Activated naive CD4-positive, alpha-beta T cell treated with anti-CD3 and anti-CD28 coated beads, Interleukin-2, amount 10 ng/mL, durations not matched to agents 7 days and 5 days (primary cell): Measurements from ENCODE around the gene UMAD1.
"Not testable (repeated sequence)": the region's sequence is repeated elsewhere in the genome, so short reads cannot be mapped to it uniquely, and the experiment has no call there.

Source experiments
- CTCF ChIA-PET: fragments of 350-600 bp; sonication (Branson Sonifier 250); formaldehyde crosslinking; loops from one replicate; lab custom pipeline; 2021; ENCODE audit warnings: antibody characterized with exemption; lab: Charles Lee
- DNase-seq: peaks from one replicate; pipeline ENCODE4 v3.0.0-alpha.2; 2020
- H3K27ac Mint-ChIP-seq: one replicate; pipeline ENCODE4 v1.8.0; 2021; ENCODE audit warnings: mild to moderate bottlenecking, moderate library complexity, mixed read lengths
- H3K27me3 Mint-ChIP-seq: one replicate; pipeline ENCODE4 v1.8.0; 2021; ENCODE audit warnings: mild to moderate bottlenecking, mixed read lengths
- H3K36me3 Mint-ChIP-seq: one replicate; pipeline ENCODE4 v1.8.0; 2021; ENCODE audit warnings: mixed read lengths
- H3K4me1 Mint-ChIP-seq: one replicate; pipeline ENCODE4 v1.8.0; 2021; ENCODE audit warnings: mixed read lengths
- H3K4me3 Mint-ChIP-seq: one replicate; pipeline ENCODE4 v1.8.0; 2021; ENCODE audit warnings: mild to moderate bottlenecking, moderate library complexity, mixed read lengths
- H3K9me3 Mint-ChIP-seq: one replicate; pipeline ENCODE4 v1.8.0; 2021; ENCODE audit warnings: mixed read lengths

UMAD1 gene

GRCh38 chr7:7664291-7664690, 23.7 kb downstream of the UMAD1 start:
- Mint-ChIP-seq H3K27me3 (no peaks in the 10 kb centered on the region), H3K9me3 (peaks cover 6% of the 10 kb centered on the region), H3K36me3 (peaks cover 11% of the 10 kb centered on the region), H3K4me1 (no peaks in the 10 kb centered on the region), H3K4me3 (no peak overlapping the region), H3K27ac (no peak overlapping the region)
- DNase-seq, result no peak
- CTCF ChIA-PET, result interaction anchor here (0.6 kb wide), 1 partner anchor 296 kb away, joined by 4 read pairs; no protein-coding TSS in a partner anchor

GRCh38 chr7:7665031-7665430, 24.5 kb downstream of the UMAD1 start:
- peaks cover 6% of the 10 kb centered on the region for H3K36me3 Mint-ChIP-seq
- H3K4me3 Mint-ChIP-seq, result no peak overlapping the region
- no peaks in the 10 kb centered on the region for H3K4me1 Mint-ChIP-seq
- H3K9me3 Mint-ChIP-seq, result peaks cover 3% of the 10 kb centered on the region
- H3K27me3 Mint-ChIP-seq, result no peaks in the 10 kb centered on the region
- no peak for DNase-seq
- H3K27ac Mint-ChIP-seq, result no peak overlapping the region
- CTCF ChIA-PET, result no interaction called here

- Mint-ChIP-seq H3K4me1 (peaks cover 5% of the 10 kb centered on the region), H3K27me3 (no peaks in the 10 kb centered on the region), H3K27ac (no peak overlapping the region), H3K36me3 (peaks cover 2% of the 10 kb centered on the region), H3K4me3 (no peak overlapping the region), H3K9me3 (peaks cover 12% of the 10 kb centered on the region)
- no peak for DNase-seq
- CTCF ChIA-PET, result interaction anchor here (0.8 kb wide), 1 partner anchor 629 kb away, joined by 3 read pairs; no protein-coding TSS in a partner anchor
These were observed 26.6 kb downstream of the UMAD1 start for GRCh38 chr7:7667187-7667586.

DNA sequence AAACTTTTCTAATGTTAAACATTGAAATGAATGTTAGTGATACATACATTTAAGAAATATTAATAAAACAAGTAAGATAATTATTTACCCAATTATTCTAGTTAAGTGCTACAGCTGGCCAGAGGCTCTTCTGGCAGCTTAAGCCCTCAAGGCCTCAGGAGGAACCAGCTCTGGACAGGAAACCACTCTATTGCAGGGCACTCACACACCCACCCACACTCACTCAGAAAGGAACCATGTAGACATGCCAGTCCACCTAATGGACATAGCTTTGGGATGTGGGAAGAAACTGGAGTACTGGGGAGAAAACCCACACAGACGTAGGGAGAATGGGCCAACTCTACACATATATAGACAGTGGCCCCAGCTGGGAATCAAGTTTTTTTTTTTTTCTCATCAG, 28.2 kb downstream of the UMAD1 start:
- H3K9me3 Mint-ChIP-seq, result peaks cover 18% of the 10 kb centered on the region
- no peaks in the 10 kb centered on the region for H3K27me3 Mint-ChIP-seq
- peaks cover 8% of the 10 kb centered on the region for H3K36me3 Mint-ChIP-seq
- H3K4me3 Mint-ChIP-seq, result no peak overlapping the region
- H3K4me1 Mint-ChIP-seq, result peaks cover 17% of the 10 kb centered on the region
- H3K27ac Mint-ChIP-seq, result no peak overlapping the region
- DNase-seq, result no peak
- CTCF ChIA-PET, result no interaction called here

DNA sequence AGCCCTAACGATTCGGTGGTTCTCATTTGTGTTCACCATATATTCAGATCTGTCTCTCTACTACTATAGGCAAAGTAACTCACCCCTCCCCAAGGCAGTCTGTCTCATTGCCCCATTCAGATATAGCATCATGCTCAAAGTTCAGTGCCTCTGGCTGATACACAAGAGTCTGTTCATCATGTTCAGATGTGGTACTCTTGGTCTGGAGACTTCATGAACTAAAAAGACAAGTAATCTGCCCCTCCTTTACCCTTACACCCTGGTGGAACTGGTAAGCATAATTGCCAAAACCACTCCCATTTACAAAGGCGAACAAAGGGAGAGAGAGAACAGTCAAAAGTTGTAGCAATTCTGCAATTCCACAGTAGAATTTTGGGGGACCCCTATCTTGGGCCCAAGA, 29.9 kb downstream of the UMAD1 start:
- no peak for DNase-seq
- H3K9me3 Mint-ChIP-seq, result peaks cover 18% of the 10 kb centered on the region
- H3K27me3 Mint-ChIP-seq, result no peaks in the 10 kb centered on the region
- H3K27ac Mint-ChIP-seq, result no peak overlapping the region
- H3K36me3 Mint-ChIP-seq, result peaks cover 13% of the 10 kb centered on the region
- peaks cover 17% of the 10 kb centered on the region for H3K4me1 Mint-ChIP-seq
- CTCF ChIA-PET, result no interaction called here
- H3K4me3 Mint-ChIP-seq, result no peak overlapping the region

DNA sequence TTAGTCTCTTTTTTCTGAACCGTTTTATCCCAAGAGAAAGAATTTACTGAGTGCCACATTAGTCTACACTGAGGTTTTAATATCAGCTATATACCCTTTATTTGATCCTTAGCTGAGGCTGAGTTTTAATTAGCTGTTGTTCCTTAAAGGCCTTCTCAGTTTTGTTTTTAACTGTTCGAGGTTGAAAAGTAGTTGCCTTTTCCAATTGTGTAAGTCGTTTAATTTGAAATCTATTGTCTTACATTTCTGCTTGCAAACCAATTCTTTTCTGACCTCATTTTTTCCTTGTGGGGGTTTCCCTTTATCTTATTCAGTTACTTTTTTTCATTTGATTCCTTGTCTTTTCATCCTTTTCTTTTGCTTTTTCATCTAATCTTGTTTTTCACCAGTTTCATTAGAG, 30.8 kb downstream of the UMAD1 start:
- Mint-ChIP-seq H3K4me1 (peaks cover 21% of the 10 kb centered on the region), H3K27me3 (no peaks in the 10 kb centered on the region), H3K4me3 (no peak overlapping the region), H3K36me3 (peaks cover 17% of the 10 kb centered on the region), H3K9me3 (peaks cover 18% of the 10 kb centered on the region), H3K27ac (no peak overlapping the region)
- DNase-seq, result no peak
- CTCF ChIA-PET, result no interaction called here

DNA sequence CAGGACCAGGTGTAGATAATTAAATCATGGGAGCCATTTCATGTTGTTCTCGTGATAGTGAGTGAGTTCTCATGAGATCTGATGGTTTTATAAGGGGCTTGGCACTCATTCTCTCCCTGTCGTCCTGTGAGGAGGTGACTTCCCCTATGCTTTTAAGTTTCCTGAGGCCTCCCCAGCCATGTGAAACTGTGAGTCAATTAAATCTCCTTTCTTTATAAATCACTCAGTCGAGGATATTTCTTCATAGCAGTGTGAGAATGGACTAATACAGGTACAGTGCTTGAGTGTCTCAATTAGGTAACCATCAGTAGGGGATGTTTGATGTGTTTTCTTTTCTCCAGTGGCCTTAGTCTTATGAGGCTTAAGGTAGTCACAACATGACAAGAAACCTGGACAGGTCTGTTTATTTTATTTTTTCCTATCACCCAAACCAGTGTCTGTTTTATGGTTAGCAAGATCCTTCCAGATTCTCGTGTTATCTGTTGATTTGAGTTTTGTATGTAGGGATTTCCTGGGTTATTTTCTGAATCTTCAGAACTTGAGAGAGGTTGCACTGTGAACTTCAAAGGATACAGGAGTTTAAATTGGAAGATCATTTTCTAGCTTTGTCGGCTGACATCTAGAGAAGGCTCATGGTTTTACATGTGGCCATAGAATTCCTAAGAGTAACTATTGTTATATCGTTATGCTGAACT, 32.1 kb downstream of the UMAD1 start:
- Mint-ChIP-seq H3K27ac (no peak overlapping the region), H3K4me1 (peaks cover 21% of the 10 kb centered on the region), H3K9me3 (peaks cover 20% of the 10 kb centered on the region), H3K36me3 (peaks cover 20% of the 10 kb centered on the region), H3K27me3 (no peaks in the 10 kb centered on the region), H3K4me3 (no peak overlapping the region)
- no peak for DNase-seq
- CTCF ChIA-PET, result no interaction called here

DNA sequence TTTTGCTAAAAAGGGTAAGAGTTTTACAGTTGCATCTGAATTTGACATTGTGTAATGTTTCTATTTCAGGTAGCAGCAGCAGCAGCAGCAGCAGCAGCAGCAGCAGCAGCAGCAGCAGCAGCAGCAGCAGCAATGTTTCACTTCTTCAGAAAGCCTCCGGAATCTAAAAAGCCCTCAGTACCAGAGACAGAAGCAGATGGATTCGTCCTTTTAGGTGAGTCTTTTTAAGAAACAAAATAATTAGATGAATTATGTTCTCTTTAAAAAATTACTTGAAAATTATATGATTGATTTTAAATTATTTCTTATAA, 32.6 kb downstream of the UMAD1 start:
- CTCF ChIA-PET, result no interaction called here
- Mint-ChIP-seq H3K27me3 (no peaks in the 10 kb centered on the region), H3K4me3 (no peak overlapping the region), H3K4me1 (peaks cover 21% of the 10 kb centered on the region), H3K36me3 (peaks cover 24% of the 10 kb centered on the region), H3K9me3 (peaks cover 24% of the 10 kb centered on the region), H3K27ac (no peak overlapping the region)
- no peak for DNase-seq

GRCh38 chr7:7675686-7676085, 35.1 kb downstream of the UMAD1 start:
- no peaks in the 10 kb centered on the region for H3K27me3 Mint-ChIP-seq
- DNase-seq, result no peak
- H3K4me3 Mint-ChIP-seq, result no peak overlapping the region
- H3K9me3 Mint-ChIP-seq, result peaks cover 15% of the 10 kb centered on the region
- H3K27ac Mint-ChIP-seq, result no peak overlapping the region
- peaks cover 24% of the 10 kb centered on the region for H3K36me3 Mint-ChIP-seq
- H3K4me1 Mint-ChIP-seq, result peaks cover 21% of the 10 kb centered on the region
- CTCF ChIA-PET, result interaction anchor here (1.0 to 1.3 kb wide), 2 partner anchors 17 to 494 kb away, joined by 3 read pairs; no protein-coding TSS in a partner anchor

GRCh38 chr7:7679640-7680039, 39.1 kb downstream of the UMAD1 start:
- H3K36me3 Mint-ChIP-seq, result peaks cover 14% of the 10 kb centered on the region
- CTCF ChIA-PET, result interaction anchor here (1.0 to 3.1 kb wide), 3 partner anchors 80 to 104 kb away, joined by 3 to 62 read pairs (median 25); no protein-coding TSS in a partner anchor
- H3K27ac Mint-ChIP-seq, H3K9me3 Mint-ChIP-seq, H3K27me3 Mint-ChIP-seq, DNase-seq, H3K4me3 Mint-ChIP-seq: not testable (repeated sequence)
- H3K4me1 Mint-ChIP-seq, result peaks cover 21% of the 10 kb centered on the region

DNA sequence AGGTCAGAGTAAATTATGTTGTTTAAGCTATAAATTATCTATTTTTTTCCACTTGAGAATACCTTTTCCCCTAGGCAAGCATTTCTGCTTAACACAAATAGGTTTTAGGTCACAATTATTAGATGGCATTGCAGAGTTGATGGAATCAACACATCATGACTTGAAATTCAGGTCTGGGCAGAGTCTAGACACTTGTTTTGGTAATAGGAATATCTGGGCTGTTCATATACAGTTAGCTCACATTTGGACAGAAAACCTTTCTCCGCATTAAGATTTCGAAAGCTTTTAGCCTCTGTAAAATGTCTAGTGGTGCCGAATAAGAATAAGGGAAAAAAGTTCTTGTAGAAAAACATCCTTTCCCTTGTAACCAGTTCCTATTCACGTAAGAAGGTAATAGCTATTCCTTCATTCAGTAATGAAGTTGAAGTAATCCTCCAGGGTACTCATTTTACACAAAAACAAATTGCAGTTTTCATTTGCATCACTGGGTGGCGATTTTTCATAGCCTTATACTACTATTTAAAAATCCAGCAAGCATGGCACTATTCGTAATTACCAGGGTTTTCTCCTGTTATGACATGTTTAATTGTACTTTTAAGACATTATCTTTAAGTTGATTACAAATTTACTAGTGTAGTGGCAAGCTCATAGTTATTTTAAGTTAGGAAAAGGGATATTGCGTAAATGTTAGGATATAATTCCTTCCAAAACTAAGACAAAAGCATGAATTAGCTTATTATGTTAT, 40.8 kb downstream of the UMAD1 start:
- peaks cover 10% of the 10 kb centered on the region for H3K36me3 Mint-ChIP-seq
- peaks cover 18% of the 10 kb centered on the region for H3K4me1 Mint-ChIP-seq
- peaks cover 6% of the 10 kb centered on the region for H3K9me3 Mint-ChIP-seq
- H3K27ac Mint-ChIP-seq, result no peak overlapping the region
- no peaks in the 10 kb centered on the region for H3K27me3 Mint-ChIP-seq
- H3K4me3 Mint-ChIP-seq, result no peak overlapping the region
- DNase-seq, result peak; percentile 53
- CTCF ChIA-PET, result interaction anchor here (0.6 to 3.1 kb wide), 45 partner anchors 10 to 615 kb away, joined by 3 to 62 read pairs (median 4); partner anchors contain the start of gene GLCCI1

DNA sequence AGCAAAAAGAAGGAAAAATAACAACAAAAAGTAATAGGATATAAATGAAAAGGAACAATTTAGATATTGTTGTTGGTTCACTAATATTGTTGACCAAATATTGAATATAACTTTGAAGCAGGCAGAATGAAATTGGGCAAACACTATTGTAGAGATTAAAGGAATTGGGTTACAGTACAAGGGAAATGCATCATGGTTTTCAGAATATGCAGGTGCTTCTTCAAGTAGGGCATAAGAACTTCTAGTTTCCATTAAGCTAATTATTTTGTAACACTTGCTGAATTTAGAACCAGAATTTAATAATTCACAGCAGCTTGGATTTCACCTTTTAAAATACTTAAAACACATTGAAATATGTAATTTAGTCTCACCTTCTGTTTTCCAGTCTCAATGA, 41.4 kb downstream of the UMAD1 start:
- Mint-ChIP-seq H3K9me3 (peaks cover 6% of the 10 kb centered on the region), H3K36me3 (peaks cover 10% of the 10 kb centered on the region), H3K27ac (no peak overlapping the region), H3K27me3 (no peaks in the 10 kb centered on the region), H3K4me3 (no peak overlapping the region), H3K4me1 (peaks cover 22% of the 10 kb centered on the region)
- DNase-seq, result no peak
- CTCF ChIA-PET, result interaction anchor here (0.6 to 3.1 kb wide), 32 partner anchors 9 to 614 kb away, joined by 3 to 62 read pairs (median 5); partner anchors contain the start of gene GLCCI1

DNA sequence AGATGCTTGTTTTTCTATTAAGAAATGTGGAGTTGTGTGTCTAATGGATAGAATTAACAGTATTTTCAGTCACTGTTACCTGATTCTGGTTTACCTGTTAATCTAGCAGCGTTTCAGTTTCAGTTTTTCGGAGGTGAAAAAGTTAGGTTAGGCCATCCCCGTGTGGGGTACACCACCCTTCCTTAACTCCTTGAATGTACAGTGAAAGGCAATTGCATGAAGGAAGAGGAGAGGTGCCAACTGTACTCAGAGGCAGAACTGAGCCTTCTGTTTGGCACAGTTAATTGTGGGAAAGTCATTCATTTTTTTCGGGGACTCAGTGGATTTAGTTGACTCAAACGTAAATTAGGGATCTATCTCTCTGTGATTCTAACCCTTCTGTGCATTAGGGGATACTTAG, 42.3 kb downstream of the UMAD1 start:
- Mint-ChIP-seq H3K27me3 (no peaks in the 10 kb centered on the region), H3K9me3 (peaks cover 2% of the 10 kb centered on the region), H3K4me3 (no peak overlapping the region), H3K27ac (no peak overlapping the region), H3K36me3 (peaks cover 5% of the 10 kb centered on the region), H3K4me1 (peaks cover 22% of the 10 kb centered on the region)
- DNase-seq, result no peak
- CTCF ChIA-PET, result interaction anchor here (2.3 to 3.1 kb wide), 3 partner anchors 77 to 580 kb away, joined by 5 to 62 read pairs (median 27); no protein-coding TSS in a partner anchor

DNA sequence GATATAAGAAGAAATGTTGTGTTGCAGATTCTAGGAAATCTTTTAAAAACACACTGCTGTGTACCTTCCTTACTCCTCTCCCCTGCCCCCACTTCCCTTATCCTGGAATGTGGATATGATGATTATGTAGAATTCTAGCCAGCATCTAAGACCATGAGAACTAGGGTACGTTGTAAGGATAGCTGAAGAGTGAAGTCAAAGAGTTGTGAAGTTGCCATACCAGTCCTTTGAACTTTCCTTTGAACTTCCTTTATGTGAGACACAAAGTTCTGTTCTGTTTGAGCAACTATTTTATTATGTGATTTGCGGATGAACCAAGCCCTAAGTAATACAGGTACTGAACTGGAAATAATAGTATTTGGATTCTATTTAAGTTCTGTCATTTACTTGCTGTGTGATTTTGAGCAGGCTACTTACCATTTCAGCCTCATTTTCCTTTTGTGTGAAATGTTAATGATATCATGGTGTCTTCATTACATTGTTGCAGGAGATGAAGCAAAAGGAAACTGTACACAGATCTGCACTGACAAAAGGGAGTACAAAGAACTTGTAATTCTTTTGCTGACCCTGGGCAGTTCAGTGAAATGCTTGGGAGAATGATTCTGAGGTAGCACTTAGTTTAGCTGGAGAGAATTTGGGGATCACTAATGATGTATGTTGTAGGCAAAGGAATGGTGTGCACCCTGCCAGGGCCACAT, 46.4 kb downstream of the UMAD1 start:
- Mint-ChIP-seq H3K27me3 (no peaks in the 10 kb centered on the region), H3K27ac (no peak overlapping the region), H3K4me1 (peaks cover 16% of the 10 kb centered on the region), H3K4me3 (no peak overlapping the region), H3K36me3 (peaks cover 3% of the 10 kb centered on the region), H3K9me3 (no peaks in the 10 kb centered on the region)
- CTCF ChIA-PET, result interaction anchor here (1.3 kb wide), 1 partner anchor 74 kb away, joined by 5 read pairs; no protein-coding TSS in a partner anchor
- no peak for DNase-seq
